SW 1271 (cell line): ENCODE measurements around the gene TAAR2.
A peak's percentile ranks its signal among the peaks of the same experiment; 100 is the strongest.
"Not testable (repeated sequence)": the region's sequence is repeated elsewhere in the genome, so short reads cannot be mapped to it uniquely, and the experiment has no call there.

Experiments
- DNase-seq, 2 experiments: peaks; one replicate each; lab custom pipeline; 2025; lab: John Stamatoyannopoulos, UW

The TAAR2 gene

GRCh38 chr6:132612449-132613108 lies 11.5 kb downstream of the TAAR2 start:
- DNase-seq, result no peak

DNA sequence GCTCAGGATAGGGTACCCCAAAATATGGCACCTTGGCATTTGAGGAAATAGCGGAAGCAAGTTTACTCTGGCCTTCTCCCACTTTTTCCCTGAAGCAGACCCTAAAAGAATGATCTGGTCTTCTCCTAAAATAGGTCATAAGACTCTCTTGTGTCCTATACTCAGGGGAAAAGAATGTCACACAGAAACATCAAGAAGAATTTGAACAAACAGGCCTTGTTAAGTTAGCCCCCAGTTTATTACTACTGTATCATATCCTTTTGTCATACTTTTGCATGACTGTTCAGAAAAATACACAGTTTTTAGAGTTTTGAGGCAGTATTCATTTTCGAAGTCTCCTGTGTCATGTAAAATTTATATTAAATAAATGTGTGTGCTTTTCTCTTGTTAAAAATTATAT lies 12.5 kb downstream of the TAAR2 start:
- DNase-seq, result no peak

GRCh38 chr6:132607544-132608233 lies 16.4 kb downstream of the TAAR2 start:
- no peak for DNase-seq

DNA sequence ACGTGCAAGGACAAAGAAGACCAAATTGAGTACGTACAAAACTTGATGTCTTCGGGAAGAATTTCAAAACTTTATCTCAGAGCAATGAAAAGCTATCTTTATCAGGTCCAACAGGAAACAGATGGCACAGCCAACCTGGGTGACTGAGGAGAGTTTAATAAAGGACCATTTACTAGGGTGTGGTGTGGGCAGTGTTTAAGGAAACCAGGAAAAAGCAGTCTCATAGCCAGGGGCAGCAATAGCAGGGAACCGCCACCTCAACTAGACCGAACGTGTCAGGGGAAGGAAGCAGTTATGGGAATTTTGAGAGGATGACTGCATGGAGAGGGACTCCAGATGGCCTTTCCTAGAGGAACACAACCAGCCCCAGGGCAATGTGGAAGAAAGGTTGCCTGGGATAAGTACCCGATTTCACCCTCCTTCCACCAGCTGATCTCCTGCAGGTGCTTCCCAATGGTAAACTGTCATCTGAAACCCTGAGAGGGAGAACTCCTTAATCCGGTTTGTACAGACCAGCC lies 19.4 kb downstream of the TAAR2 start:
- DNase-seq, result no peak

DNA sequence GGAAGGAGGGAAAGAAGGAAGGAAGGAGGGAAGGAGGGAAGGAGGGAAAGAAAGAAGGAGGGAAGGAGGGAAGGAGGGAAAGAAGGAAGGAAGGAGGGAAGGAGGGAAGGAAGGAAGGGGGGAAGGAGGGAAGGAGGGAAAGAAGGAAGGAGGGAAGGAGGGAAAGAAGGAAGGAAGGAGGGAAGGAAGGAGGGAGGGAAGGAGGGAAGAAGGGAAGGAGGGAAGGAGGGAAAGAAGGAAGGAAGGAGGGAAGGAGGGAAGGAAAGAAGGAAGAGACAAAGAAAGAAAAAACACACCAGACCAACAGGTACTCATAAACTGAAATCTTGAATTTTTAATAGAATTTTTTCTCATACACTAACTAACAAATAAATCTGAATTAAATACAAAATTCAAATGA lies 23.2 kb downstream of the TAAR2 start:
- not testable (repeated sequence) for DNase-seq

- peak in 1 of 2 experiments; percentile 4 for DNase-seq
These were observed 25.6 kb downstream of the TAAR2 start for GRCh38 chr6:132598473-132598872.

GRCh38 chr6:132596201-132596600 lies 27.9 kb downstream of the TAAR2 start:
- DNase-seq, result no peak

DNA sequence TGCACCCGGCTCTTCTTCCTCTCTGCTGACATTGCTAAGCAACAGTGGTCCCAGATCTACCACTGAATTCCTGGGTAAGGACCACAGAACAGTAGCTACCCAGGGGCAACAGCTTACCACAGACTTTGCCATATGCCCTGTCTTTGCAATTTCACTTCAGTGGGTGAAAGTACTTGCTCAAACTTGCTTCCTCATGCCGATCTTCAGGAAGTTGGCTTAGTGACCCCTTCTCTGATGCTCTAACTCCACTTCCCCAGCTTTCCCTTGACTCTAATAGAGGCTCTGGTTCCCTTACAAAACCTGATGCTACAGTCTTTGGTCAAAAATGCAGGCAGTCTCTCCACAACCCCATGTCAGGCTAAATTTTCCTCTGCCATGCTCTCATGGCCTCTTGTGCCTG lies 31.2 kb downstream of the TAAR2 start:
- DNase-seq, result no peak

DNA sequence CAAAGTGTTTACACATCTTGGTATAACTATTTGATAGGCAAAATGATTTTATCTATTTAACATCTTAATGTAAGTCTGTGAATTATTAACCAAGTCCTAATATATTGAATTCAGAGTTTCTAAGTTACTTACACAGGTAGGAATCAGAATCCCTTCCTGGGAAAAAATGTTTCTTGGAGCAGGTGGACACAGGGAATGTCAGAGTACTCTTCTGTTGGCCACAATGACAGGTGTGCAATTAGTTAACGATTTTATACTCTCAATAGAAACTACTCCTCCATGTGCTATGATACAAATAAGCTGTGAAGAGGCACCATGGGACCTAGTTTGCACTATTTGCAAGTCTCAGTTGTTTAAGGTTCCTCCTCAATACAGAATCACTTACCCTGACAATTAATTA lies 33.7 kb downstream of the TAAR2 start:
- DNase-seq, result no peak

DNA sequence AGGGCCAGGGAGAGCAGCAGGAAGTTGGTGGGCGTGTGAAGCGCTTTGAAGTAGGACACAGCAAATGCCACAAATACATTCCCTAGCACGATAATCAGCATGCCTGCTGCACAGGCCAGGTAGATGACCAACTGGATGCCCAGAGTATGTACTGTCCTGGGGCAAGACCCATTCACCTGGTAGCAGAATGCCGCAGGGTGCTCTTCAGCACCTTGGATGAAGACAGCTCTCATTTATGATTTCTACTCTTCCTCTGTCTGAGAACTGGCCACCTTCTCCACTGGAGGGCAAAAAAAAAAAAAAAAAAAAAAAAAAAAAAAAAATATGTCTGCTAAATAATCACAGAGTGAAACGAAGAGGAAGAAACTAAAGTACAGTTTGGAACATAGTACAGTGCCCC lies 34.6 kb downstream of the TAAR2 start, which contains the start of gene TAAR5:
Gene TAAR5 (minus strand): TSS at position 288 of the 400 bp plus-strand sequence. CDS start 55 bp downstream, at position 233.
- DNase-seq, result no peak

DNA sequence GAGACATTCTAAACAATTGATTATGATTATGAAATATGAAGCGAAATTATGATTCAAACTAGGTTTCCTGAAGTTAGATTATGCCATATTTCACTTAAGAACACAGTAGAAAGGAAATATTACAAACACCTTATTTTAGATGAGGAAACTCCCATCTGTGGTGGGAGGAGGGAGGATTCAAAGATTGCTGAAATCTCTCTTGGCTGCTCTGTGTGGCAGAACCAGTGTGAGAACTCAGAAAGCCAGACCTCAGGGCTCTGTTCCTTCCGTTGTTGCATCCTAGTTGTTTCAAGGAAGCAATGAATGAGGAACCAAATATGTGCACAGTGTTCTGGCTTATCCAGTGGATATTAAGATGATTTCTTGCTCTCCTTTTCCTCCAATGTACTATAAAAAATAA lies 36.7 kb downstream of the TAAR2 start:
- no peak for DNase-seq

DNA sequence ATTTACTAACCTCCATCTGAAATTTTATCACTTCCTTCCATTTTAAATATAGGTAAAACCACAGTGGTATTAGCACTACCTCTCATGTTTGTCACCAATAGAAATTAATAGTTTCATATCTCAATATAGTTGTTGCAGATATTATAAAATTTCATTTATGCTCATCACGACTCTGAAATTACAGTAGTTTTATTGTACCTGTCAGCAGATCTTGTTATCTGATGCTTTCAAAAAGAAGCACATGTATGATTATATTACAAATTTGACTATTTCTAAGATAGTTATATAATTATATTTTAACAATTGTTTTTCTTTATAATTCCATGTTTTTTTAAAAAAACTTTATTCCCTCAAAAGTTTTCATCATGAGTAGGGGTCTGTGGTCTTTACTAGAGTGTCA lies 39.4 kb downstream of the TAAR2 start:
- no peak for DNase-seq

- DNase-seq, result no peak
These were observed 52.3 kb downstream of the TAAR2 start for GRCh38 chr6:132571774-132572173.

- DNase-seq, result no peak
These were observed 53.8 kb downstream of the TAAR2 start, which contains the start of gene TAAR6 for GRCh38 chr6:132570221-132570777. Gene TAAR6, plus strand, starts transcription at chr6:132570322. Its CDS starts 0 bp downstream, at chr6:132570322.

- no peak for DNase-seq
These were observed 54.9 kb downstream of the TAAR2 start for GRCh38 chr6:132569170-132569569.

DNA sequence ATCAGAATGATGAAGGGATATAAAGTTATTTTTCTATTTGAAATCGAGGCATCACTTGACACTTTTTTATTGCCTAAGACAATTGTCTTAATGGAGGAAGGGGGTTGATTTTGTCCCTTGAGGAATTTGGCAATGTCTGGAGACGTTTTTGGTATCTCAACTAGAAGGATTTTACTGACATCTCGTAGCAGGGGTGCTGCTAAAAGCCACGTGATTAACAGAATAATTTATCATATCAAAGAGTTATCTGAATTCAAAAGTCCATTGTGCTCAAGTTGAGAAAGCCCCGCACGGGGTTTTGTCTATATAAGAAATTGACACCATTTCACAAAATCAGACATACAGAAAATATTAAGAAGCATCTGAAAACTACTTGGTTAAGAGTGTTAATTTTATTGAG lies 55.5 kb downstream of the TAAR2 start:
- DNase-seq, result no peak

GRCh38 chr6:132567566-132567965 lies 56.5 kb downstream of the TAAR2 start:
- DNase-seq, result no peak
